IMR-90 (cell line): ENCODE data around the gene TP53I11.

Experiments used
- MXI1 ChIP-seq: IDR thresholded peaks from 2 replicates; pipeline ENCODE4 v1.6.1; 2012; ENCODE audit warnings: low read depth, mild to moderate bottlenecking, low read length, moderate library complexity, borderline replicate concordance
- POLR2A ChIP-seq: IDR thresholded peaks from 2 replicates; pipeline ENCODE4 v1.6.1; 2012; ENCODE audit warnings: mild to moderate bottlenecking, low read depth, low read length
- RFX5 ChIP-seq: IDR thresholded peaks from 2 replicates; pipeline ENCODE4 v1.8.0; 2012; ENCODE audit warnings: low read depth, mild to moderate bottlenecking, low read length, moderate library complexity

GRCh38 chr11:44917741-44918140, 32.9 kb downstream of the TP53I11 start:
- TF ChIP-seq MXI1 (no peak), RFX5 (no peak), POLR2A (no peak)
